Activated naive CD8-positive, alpha-beta T cell (primary cell): Measurements from ENCODE around the gene KRT4.

Source experiments
- H3K27ac Mint-ChIP-seq: one replicate; pipeline ENCODE4 v1.8.0; 2021; ENCODE audit warnings: mixed read lengths
- H3K27me3 Mint-ChIP-seq: one replicate; pipeline ENCODE4 v1.8.0; 2021; ENCODE audit warnings: mixed read lengths
- H3K36me3 Mint-ChIP-seq: one replicate; pipeline ENCODE4 v1.8.0; 2021; ENCODE audit warnings: mixed read lengths
- H3K4me1 Mint-ChIP-seq: one replicate; pipeline ENCODE4 v1.8.0; 2021; ENCODE audit warnings: low read depth, mixed read lengths
- H3K4me3 Mint-ChIP-seq: one replicate; pipeline ENCODE4 v1.8.0; 2021; ENCODE audit warnings: mild to moderate bottlenecking, mixed read lengths
- H3K9me3 Mint-ChIP-seq: one replicate; pipeline ENCODE4 v1.8.0; 2021; ENCODE audit warnings: low read depth, mixed read lengths

KRT4 gene

DNA sequence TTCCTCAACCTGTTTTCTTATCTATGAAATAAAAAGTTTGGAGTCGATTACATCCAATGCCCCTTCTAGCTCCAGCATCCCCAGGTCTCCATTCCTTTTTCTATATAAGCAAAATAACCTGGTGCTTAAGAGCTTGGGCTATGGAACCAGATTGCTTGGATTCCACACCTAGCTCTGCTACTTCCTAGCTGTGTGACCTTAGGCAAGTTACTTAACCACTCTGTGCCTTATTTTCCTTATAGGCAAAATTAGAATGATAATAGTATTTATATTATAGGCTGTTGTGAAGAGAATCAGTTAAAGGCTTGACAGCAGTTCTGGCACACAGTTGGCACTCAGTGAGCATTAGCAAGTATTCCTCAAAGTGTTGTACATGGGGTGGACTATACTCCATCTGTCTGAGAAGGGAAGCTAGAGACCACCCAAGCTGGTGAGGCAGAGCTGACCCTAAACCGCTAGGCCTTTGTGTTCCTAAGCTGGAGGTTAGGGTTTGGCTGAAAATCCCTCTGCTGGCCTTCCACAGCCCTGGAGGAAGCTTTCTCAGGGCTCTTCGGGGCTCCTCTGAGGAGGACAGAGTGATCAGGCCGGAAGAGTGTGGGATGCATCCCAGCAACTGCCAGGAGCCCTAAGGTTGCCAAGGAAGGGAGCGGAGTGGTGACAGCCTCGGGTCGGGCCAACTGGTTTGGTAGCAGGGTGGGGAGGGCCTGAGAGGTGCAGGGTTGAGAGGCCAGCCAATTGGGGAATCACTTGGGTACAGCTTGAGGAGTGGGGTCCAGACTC is 6.0 kb upstream of the KRT4 start:
- H3K36me3 Mint-ChIP-seq = no peaks in the 10 kb centered on the region
- no peak overlapping the region for H3K4me3 Mint-ChIP-seq
- peaks cover 18% of the 10 kb centered on the region for H3K4me1 Mint-ChIP-seq
- no peaks in the 10 kb centered on the region for H3K9me3 Mint-ChIP-seq
- no peak overlapping the region for H3K27ac Mint-ChIP-seq
- no peaks in the 10 kb centered on the region for H3K27me3 Mint-ChIP-seq

DNA sequence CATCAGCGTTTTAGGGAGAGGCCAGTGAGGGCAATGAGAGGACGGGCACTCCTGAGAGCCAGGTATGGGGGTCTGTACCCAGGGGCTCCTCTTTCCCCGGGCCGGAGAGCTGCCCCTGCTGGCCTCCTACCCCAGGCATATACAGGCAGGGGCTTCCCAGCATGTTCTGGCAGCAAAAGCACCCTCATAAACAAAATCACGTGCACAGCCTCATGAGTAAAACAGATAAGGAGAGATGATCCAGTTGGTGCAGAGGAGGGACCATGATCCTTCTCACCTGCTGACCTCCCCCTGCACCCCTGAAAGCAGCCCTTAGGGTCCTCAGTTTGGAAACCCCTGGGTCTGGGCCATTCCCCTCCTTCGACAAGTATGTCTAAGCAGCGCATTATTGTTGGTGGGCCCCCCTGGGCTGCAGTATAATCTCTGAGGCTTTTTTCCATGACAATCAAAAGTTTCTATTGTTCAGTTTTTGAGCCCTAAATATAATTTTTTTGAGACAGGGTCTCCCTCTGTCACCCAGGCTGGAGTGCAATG is 5.0 kb upstream of the KRT4 start:
- Mint-ChIP-seq H3K9me3 (no peaks in the 10 kb centered on the region), H3K27ac (no peak overlapping the region), H3K4me3 (no peak overlapping the region), H3K36me3 (no peaks in the 10 kb centered on the region), H3K27me3 (no peaks in the 10 kb centered on the region), H3K4me1 (peaks cover 18% of the 10 kb centered on the region)

DNA sequence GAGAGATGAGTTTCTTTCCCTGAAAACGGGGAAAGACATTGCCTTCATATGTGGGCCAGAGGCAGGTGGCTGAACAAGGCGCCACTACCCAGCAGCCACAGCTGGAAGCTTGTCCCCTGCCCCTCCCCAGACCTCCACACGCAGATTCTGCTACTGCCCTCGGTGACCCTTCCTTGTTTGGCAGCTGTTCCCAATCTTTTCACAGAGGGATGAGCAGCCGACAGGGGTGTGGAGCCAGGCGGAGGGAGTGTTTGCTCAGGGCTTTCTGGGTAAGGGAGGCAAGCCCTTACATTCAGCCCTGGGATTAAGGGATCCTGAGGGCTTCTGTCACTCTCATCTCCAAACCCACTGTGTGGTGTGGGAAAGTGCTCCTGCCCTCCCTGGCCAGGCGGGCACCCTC is 4.5 kb upstream of the KRT4 start:
- Mint-ChIP-seq H3K4me3 (no peak overlapping the region), H3K27me3 (no peaks in the 10 kb centered on the region), H3K9me3 (no peaks in the 10 kb centered on the region), H3K36me3 (no peaks in the 10 kb centered on the region), H3K4me1 (peaks cover 18% of the 10 kb centered on the region), H3K27ac (no peak overlapping the region)

DNA sequence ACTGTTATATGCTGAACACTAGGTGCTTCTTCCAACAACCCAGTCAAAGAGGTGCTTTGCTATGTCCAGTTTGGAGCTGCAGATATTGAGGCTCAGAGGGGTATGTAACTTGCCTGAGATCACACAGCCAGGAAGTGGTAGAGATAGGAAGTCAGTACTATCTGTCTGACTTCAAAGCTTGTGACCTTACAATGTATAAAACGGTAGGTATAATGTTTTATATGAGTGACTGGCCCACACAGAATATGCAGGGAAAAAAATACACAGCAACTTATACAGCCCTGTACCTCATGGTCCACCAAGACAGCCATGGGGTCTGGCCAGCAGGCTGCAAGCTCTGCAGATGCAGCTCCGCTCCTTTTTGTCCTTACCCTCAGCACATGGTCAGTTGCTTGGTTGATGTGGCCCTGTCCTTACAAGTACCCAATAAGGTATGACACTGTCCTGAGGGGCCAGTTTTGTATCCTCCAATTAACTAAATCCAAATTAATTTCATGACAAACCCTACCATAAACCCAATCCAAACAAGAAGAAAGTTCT is 3.9 kb upstream of the KRT4 start:
- Mint-ChIP-seq H3K9me3 (no peaks in the 10 kb centered on the region), H3K27ac (no peak overlapping the region), H3K4me3 (no peak overlapping the region), H3K27me3 (no peaks in the 10 kb centered on the region), H3K4me1 (peaks cover 18% of the 10 kb centered on the region), H3K36me3 (no peaks in the 10 kb centered on the region)

DNA sequence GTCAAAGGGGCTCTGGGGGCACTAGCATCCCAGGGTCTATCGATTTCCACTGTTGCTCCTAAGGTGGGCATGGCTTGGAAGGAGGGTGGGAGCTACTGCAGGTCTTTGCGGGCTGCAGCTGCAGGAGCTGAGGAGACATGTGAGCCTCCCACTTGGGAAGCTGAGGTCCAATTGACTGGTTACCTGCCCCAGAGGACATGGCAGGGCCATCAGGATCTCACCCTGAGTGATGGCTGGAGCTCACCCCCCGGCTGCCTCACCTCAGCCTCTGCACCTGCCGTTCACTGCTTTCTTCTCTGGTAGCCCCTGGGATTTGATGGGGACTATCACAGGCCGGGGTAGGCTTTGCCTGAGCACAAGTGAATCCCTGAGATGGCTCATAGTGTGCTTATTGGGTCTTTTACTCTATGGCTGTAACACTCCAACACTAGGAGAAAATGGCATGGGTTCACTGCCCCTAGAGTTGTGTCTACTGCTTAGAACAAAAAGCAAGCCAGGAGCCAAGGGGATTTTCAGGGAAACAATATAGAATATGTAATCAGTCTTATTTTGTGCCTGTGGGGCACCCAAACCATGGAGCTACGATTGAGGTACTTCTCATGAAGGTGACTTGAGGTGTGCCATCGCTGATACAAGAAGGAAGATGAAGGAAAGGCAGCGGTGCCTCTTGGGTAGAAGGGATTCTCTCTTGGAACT is 3.2 kb upstream of the KRT4 start:
- H3K9me3 Mint-ChIP-seq = no peaks in the 10 kb centered on the region
- H3K4me3 Mint-ChIP-seq = no peak overlapping the region
- no peak overlapping the region for H3K27ac Mint-ChIP-seq
- H3K27me3 Mint-ChIP-seq = no peaks in the 10 kb centered on the region
- no peaks in the 10 kb centered on the region for H3K36me3 Mint-ChIP-seq
- H3K4me1 Mint-ChIP-seq = peaks cover 18% of the 10 kb centered on the region

DNA sequence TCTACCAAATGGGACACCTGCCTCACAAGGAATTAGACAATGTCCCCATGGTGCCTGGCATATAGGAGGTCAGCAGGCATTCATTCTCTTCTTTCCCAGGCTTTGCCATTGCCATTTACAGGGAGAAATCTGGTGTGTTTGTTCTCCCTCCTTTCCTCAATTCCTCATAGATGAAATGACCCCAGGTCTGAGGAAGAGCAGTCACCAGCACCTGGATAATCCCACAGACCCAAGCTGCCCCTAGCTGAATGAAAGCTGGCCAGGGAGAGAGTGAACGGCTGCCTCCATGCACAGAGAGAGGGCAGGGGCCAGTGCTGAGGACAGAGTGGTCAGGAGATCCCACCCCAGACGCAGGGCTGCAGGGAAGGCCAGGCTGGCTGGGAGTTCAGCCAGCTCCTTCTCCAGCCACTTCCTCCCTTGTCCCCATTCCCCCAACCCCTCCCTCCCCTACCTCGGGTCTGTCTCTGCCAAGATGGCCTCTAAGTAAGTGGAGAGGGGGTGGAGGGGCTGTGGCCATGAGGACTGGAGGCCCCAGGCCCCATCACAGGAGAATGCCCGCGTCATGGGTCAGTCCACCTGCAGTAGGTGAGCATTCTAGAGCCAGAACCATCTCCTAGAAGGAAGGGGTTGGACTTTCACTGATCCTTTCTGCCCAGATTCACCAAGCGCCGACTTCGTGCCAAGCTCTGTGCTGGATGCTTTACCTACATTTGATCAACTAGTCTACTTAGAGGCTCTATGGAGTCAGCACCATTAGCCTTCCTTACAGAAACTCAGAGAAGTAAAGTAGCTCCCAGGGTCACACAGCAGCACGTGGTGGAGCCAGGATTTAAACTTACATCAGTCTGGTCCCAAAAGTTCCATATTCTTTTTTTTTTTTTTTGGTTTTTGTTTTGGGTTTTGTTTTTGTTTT is 2.0 kb upstream of the KRT4 start:
- H3K4me3 Mint-ChIP-seq = no peak overlapping the region
- H3K27ac Mint-ChIP-seq = no peak overlapping the region
- H3K36me3 Mint-ChIP-seq = no peaks in the 10 kb centered on the region
- no peaks in the 10 kb centered on the region for H3K27me3 Mint-ChIP-seq
- H3K9me3 Mint-ChIP-seq = no peaks in the 10 kb centered on the region
- H3K4me1 Mint-ChIP-seq = peaks cover 16% of the 10 kb centered on the region

DNA sequence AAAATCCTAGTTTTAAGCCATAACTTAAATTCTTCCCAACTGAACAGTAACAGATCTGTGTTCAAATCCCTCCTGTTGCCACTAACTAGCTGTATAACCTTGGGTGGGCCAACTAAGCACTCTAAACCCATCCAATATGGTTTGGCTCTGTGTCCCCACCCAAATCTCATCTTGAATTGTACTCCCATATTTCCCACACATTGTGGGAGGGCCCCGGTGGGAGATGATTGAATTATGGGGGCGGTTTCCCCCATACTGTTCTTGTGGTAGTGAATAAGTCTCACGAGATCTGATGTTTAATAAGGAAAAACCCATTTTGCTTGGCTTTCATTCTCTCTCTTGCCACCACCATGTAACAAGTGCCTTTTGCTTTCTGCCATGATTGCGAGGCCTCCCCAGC is 1.2 kb upstream of the KRT4 start:
- H3K4me1 Mint-ChIP-seq = peaks cover 16% of the 10 kb centered on the region
- no peak overlapping the region for H3K27ac Mint-ChIP-seq
- no peaks in the 10 kb centered on the region for H3K36me3 Mint-ChIP-seq
- H3K9me3 Mint-ChIP-seq = no peaks in the 10 kb centered on the region
- no peaks in the 10 kb centered on the region for H3K27me3 Mint-ChIP-seq
- no peak overlapping the region for H3K4me3 Mint-ChIP-seq

DNA sequence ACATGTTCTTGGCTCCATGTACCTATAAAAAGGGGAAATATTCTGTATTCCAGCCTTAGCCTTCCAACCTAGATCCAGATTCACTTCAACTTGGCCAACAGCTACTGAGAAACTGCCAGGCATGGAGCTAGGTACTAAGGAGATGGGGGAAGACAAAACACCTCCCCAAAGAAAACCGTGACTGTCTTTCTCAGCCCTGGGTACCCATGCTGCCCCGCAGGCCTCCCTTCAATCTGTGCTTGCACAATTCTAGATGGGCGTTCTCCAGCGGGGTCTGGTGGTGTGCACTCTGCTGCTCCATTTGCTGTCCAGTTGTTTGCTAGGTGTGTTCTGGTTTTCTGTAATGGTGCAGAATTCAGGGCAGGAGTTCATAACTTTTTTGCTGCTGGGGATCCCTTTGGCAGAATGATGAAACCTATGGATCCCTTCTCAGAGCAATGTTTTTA is 817 bp upstream of the KRT4 start:
- Mint-ChIP-seq H3K4me1 (peaks cover 16% of the 10 kb centered on the region), H3K9me3 (no peaks in the 10 kb centered on the region), H3K36me3 (peaks cover 1% of the 10 kb centered on the region), H3K27ac (no peak overlapping the region), H3K4me3 (no peak overlapping the region), H3K27me3 (no peaks in the 10 kb centered on the region)

DNA sequence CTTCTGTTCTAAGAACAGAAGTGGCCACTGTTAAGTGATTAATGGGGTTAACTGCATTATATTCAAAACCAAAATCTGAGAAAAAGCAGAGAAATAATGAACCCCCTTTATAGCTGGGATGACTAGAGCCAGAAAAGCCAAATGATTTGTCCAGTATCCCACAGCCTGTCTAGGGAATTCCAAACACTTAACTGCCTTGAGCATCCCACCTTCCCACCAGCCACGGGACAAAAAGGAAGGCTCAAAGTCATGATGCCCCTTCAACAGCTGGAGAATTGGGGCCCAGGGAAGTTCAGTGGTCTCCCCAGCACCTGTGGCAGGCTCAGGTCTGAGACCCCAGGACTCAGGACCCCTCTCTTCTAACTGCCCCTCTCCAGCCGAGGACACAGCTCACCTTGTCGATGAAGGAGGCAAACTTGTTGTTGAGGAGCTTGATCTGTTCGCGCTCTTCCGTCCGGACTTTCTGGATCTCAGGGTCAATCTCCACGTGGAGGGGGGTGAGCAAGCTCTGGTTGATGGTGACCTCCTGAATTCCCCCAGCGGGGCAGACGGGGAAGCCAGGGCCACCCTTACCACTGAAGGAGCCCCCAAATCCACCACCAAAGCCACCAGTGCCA is 605 bp downstream of the KRT4 start:
- no peak overlapping the region for H3K27ac Mint-ChIP-seq
- H3K36me3 Mint-ChIP-seq = peaks cover 3% of the 10 kb centered on the region
- peaks cover 12% of the 10 kb centered on the region for H3K4me1 Mint-ChIP-seq
- no peaks in the 10 kb centered on the region for H3K27me3 Mint-ChIP-seq
- no peaks in the 10 kb centered on the region for H3K9me3 Mint-ChIP-seq
- H3K4me3 Mint-ChIP-seq = no peak overlapping the region

DNA sequence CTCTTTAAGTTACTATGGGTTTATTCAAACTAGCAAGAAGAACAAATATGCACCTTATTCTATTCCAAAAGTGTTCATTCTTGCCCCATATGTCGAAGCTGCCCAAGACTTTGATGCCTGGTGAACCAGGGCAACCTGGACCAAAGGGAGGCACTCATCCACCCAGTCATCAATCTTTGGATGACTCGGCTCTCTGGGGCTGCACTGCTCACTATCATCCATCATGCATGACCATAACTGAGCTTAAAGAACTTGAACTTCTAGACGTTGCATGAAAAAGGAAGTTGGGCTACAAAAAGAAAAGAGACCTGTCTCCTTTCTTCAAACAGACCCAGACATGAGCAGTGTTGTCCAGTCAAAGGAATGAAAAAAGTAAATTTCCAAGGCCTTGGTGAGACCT is 1.2 kb downstream of the KRT4 start:
- H3K27ac Mint-ChIP-seq = no peak overlapping the region
- H3K9me3 Mint-ChIP-seq = no peaks in the 10 kb centered on the region
- peaks cover 3% of the 10 kb centered on the region for H3K36me3 Mint-ChIP-seq
- peaks cover 7% of the 10 kb centered on the region for H3K4me1 Mint-ChIP-seq
- no peaks in the 10 kb centered on the region for H3K27me3 Mint-ChIP-seq
- H3K4me3 Mint-ChIP-seq = no peak overlapping the region

DNA sequence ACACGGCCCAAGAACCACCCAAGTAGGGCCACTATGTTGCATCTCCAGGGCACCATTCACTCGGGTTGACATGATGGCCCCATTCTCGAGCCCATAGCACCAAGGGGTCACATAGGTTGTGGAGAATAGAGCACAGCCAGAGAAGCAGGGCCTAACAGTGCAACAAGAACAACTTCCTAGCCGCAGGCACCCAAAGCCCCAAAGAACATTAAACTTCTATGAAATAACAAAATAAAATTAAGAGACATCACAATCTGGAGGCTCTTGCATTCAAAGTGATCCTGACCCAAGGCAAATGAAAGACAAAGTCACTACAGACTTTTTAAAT is 1.9 kb downstream of the KRT4 start:
- H3K4me3 Mint-ChIP-seq = no peak overlapping the region
- H3K27ac Mint-ChIP-seq = no peak overlapping the region
- H3K36me3 Mint-ChIP-seq = peaks cover 3% of the 10 kb centered on the region
- no peaks in the 10 kb centered on the region for H3K27me3 Mint-ChIP-seq
- no peaks in the 10 kb centered on the region for H3K9me3 Mint-ChIP-seq
- H3K4me1 Mint-ChIP-seq = no peaks in the 10 kb centered on the region

DNA sequence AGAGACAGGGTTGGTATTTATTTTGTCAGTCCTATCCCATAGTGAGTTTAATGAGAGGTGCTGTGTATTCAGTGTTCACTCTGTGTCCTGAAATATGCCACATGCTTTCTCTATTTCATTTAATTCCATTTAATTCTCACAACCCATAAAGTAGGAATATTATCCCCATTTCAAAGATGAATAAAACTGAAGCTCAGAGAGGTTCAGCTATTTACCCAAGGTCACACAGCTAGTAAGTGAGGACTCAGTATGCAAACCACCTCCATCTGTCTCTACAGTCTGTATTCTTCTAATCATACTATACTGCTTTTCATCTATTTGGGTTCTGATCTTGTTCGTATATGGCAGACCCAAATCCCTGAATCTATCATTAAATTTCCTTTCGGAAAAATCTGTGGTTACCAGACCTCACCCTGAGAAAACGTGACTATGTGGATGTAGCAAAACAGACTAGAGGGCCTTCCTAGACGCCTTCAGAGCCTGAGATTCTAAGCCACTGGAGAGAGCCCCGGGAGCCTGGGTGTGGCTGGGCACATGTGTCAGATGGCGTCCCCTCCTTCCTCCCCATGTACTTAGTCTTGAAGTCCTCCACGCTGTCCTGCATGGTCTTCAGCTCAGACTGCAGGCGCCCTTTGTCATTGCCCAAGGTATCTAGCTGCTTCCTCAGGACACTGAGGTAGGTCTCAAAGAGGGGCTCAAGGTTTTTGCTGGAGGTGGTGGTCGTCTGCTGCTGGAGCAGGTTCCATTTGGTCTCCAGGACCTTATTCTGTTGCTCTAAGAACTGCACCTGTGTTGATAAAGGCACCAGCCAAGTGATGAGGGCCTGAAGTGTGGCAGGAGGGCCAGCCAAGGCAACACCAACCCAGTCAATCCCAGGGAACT is 2.5 kb downstream of the KRT4 start:
- Mint-ChIP-seq H3K9me3 (no peaks in the 10 kb centered on the region), H3K4me1 (no peaks in the 10 kb centered on the region), H3K36me3 (peaks cover 3% of the 10 kb centered on the region), H3K27ac (no peak overlapping the region), H3K4me3 (no peak overlapping the region), H3K27me3 (no peaks in the 10 kb centered on the region)

DNA sequence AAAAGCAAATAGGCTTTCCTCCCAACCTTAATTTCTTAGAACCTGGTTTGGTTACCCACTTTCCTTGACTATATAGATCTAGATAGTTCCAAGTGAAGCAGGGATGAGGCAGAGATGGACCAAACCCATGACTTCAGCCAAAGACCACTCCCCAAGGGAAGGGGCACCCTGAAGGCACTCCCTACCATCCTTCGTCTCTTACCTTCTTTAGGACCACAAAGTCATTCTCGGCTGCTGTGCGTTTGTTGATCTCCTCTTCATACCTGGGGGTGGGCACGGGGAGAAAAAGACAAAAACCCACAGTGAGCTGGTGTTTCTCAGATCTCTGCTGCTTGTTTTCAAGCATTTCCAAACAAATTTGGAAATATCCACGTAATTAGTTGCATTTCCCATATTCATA is 3.4 kb downstream of the KRT4 start:
- H3K4me3 Mint-ChIP-seq = no peak overlapping the region
- H3K9me3 Mint-ChIP-seq = no peaks in the 10 kb centered on the region
- H3K27me3 Mint-ChIP-seq = no peaks in the 10 kb centered on the region

DNA sequence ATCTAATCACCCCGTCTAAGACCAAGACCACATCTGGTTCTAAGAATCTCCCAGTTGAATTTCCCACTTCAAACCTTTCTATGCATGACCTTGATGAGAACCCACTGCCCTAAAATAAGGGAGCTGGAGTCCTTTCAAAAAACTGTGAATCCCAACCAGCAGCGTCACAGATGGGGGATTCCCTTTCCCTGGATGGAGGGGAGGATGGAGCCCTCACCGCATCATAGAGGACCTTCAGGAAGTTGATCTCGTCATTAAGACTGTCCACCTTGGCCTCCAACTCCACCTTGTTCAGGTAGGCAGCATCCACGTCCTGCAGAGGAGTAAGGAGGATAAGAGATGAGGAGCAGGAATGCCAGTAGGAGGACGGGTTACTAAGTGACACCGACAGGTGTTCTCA is 4.8 kb downstream of the KRT4 start:
- Mint-ChIP-seq H3K9me3 (no peaks in the 10 kb centered on the region), H3K4me1 (no peaks in the 10 kb centered on the region), H3K4me3 (no peak overlapping the region), H3K27ac (no peak overlapping the region), H3K36me3 (peaks cover 3% of the 10 kb centered on the region), H3K27me3 (no peaks in the 10 kb centered on the region)

More for the DNA sequence above, 3.4 kb downstream of the KRT4 start:
- no peaks in the 10 kb centered on the region for H3K4me1 Mint-ChIP-seq
- no peak overlapping the region for H3K27ac Mint-ChIP-seq
- H3K36me3 Mint-ChIP-seq = peaks cover 3% of the 10 kb centered on the region
